HCT116 (cell line): ENCODE results near the gene CATSPERZ.

ENCODE experiments used
- CEBPB ChIP-seq: IDR thresholded peaks from 2 replicates; pipeline ENCODE4 v1.6.1; 2012; ENCODE audit warnings: low read depth
- POLR2A ChIP-seq: IDR thresholded peaks from 2 replicates; pipeline ENCODE4 v1.7.0; 2011; ENCODE audit warnings: borderline replicate concordance; ENCODE audit not compliant: insufficient read depth, insufficient read length; ENCODE audit errors: extremely low read depth
- POLR2AphosphoS5 ChIP-seq: IDR thresholded peaks from 2 replicates; pipeline ENCODE4 v1.6.1; 2011; ENCODE audit warnings: mild to moderate bottlenecking, low read depth, low read length, moderate library complexity
- REST ChIP-seq: IDR thresholded peaks from 2 replicates; pipeline ENCODE4 v1.6.1; 2012; ENCODE audit warnings: low read depth
- ZNF274 ChIP-seq: fragments of 200-500 bp; sonication (Bioruptor generic); IDR thresholded peaks from 2 replicates; pipeline ENCODE4 v1.6.1; 2014; ENCODE audit warnings: mild to moderate bottlenecking, low read depth, low read length, inconsistent platforms
- TF ChIP-seq, protein P1 (sequence below), 3 experiments: fragments of 200-600 bp in 1 of 3; sonication (generic) in 1 of 3; IDR thresholded peaks in 2 of 3; conservative IDR thresholded peaks in 1 of 3; 2 replicates each; pipeline ENCODE4 v1.5.1; 2012 to 2017; ENCODE audit warnings: low read depth in 2 of 3, low read length in 2 of 3, antibody characterized with exemption in 1 of 3, borderline replicate concordance in 1 of 3, control low read depth in 1 of 3, mild to moderate bottlenecking in 1 of 3, mixed read lengths in 1 of 3, mixed run types in 1 of 3, moderate library complexity in 1 of 3; ENCODE audit not compliant: insufficient read depth in 1 of 3

DNA sequence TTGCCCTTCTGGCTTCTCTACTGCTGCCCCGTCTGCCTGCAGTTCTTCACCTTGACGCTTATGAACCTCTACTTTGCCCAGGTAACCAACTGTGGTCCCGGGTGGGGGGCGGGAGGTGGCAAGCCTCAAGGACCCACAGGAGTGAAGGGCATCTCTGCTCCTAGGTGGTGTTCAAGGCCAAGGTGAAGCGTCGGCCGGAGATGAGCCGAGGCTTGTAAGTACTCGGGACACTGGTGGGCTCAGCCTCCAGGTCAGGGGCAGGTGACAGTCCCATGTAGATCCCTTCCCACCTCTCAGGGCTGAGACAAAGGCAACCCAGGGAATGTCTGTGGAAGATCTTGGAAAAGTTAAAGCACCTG lies 13.4 kb upstream of the CATSPERZ start:
- no peak for TF ChIP-seq POLR2A
- TF ChIP-seq ZNF274: no peak
- TF ChIP-seq, protein P1, sequence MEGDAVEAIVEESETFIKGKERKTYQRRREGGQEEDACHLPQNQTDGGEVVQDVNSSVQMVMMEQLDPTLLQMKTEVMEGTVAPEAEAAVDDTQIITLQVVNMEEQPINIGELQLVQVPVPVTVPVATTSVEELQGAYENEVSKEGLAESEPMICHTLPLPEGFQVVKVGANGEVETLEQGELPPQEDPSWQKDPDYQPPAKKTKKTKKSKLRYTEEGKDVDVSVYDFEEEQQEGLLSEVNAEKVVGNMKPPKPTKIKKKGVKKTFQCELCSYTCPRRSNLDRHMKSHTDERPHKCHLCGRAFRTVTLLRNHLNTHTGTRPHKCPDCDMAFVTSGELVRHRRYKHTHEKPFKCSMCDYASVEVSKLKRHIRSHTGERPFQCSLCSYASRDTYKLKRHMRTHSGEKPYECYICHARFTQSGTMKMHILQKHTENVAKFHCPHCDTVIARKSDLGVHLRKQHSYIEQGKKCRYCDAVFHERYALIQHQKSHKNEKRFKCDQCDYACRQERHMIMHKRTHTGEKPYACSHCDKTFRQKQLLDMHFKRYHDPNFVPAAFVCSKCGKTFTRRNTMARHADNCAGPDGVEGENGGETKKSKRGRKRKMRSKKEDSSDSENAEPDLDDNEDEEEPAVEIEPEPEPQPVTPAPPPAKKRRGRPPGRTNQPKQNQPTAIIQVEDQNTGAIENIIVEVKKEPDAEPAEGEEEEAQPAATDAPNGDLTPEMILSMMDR (IDR thresholded peaks at IDR 0.05 in 2 of 3, conservative IDR thresholded peaks at IDR 0.05 in 1 of 3; ENCODE audit: borderline replicate concordance in 1 of 3, insufficient read depth in 1 of 3, low read depth in 2 of 3, low read length in 2 of 3): no peak
- no peak for TF ChIP-seq CEBPB
- TF ChIP-seq REST: no peak
- no peak for TF ChIP-seq POLR2AphosphoS5
